Spleen (tissue), 7 donors: Measurements from ENCODE around the gene MYL3.

Experiments
- POLR2AphosphoS5 ChIP-seq, 3 donors: sonication (generic); formaldehyde crosslinking; IDR thresholded peaks; one replicate each; pipeline ENCODE4 v1.5.1; 2017; ENCODE audit warnings: antibody characterized with exemption in 3 of 3
- TF ChIP-seq, protein P1 (sequence below), 11 experiments: fragments of 200-600 bp in 7 of 11; fragments of 450-650 bp in 4 of 11; sonication (generic) in 4 of 11; IDR thresholded peaks in 8 of 11; conservative IDR thresholded peaks in 3 of 11; 1 replicate in 7 of 11; 2 replicates in 4 of 11; pipeline versions ENCODE4 v1.4.0 to v1.8.0; 2016 to 2021; ENCODE audit warnings: antibody characterized with exemption in 11 of 11, inconsistent platforms in 4 of 11, mild to moderate bottlenecking in 1 of 11
- donor health status: DM: no; HTN: no; CAD: no; lungs with moderate emphysema.
- donor health status: DM: no; HTN: no; CAD: no.
- donor health status: DM: no; HTN: no; CAD: no.

DNA sequence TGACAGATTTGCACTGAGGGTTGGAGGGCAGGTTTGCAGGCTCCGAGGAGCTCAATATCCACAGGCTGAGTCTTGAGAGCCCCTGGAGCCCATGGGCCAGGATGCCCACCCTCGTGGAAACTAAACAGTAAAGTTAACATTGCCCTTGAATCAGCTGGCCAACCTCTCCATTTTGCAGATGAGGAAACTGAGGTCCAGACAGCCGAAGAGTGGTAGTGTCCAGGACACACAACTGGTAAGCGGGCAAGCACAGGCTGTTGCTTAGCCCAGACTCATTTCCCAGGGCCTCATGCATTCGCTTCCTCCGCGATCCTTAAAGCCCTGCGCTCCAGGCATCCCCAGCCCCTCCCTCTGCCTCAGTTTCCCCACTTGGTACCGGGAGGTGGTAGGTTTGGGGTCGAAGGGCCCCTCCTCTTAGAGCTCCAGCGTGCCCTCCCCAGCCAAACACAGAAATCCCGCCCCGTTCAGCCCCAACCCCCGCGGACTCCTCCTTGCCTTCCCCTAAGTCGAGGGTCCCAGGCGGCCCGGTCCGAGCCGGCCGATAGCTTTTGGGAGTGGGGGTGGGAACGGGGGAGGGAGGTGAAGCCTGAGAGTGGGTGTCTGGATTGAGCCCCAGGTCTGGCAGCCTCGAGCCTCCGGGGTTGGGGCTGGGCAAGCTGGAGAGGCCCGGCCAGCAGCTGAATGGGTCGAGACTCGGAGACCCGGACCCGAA lies 17.8 kb upstream of the MYL3 start:
- TF ChIP-seq, protein P1, sequence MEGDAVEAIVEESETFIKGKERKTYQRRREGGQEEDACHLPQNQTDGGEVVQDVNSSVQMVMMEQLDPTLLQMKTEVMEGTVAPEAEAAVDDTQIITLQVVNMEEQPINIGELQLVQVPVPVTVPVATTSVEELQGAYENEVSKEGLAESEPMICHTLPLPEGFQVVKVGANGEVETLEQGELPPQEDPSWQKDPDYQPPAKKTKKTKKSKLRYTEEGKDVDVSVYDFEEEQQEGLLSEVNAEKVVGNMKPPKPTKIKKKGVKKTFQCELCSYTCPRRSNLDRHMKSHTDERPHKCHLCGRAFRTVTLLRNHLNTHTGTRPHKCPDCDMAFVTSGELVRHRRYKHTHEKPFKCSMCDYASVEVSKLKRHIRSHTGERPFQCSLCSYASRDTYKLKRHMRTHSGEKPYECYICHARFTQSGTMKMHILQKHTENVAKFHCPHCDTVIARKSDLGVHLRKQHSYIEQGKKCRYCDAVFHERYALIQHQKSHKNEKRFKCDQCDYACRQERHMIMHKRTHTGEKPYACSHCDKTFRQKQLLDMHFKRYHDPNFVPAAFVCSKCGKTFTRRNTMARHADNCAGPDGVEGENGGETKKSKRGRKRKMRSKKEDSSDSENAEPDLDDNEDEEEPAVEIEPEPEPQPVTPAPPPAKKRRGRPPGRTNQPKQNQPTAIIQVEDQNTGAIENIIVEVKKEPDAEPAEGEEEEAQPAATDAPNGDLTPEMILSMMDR (IDR thresholded peaks at IDR 0.05 in 8 of 11, conservative IDR thresholded peaks at IDR 0.05 in 3 of 11): no peak
- no peak for TF ChIP-seq POLR2AphosphoS5 (IDR thresholded peaks at IDR 0.05)
